Thymus (tissue), 11 donors: ENCODE results near the gene GNG7. TPM values are rescaled to one million over a fixed set of nuclear protein-coding genes. Genes with fewer than 3 reads are reported as not detected.

ENCODE experiments used
- DNase-seq, 9 donors: peaks; one replicate each; pipeline ENCODE4 v3.0.0-alpha.2; 2013; ENCODE audit warnings: low spot score in 9 of 9, low read depth in 6 of 9, missing footprints in 1 of 9
- H3K27ac ChIP-seq, 2 donors: one replicate each; pipeline ENCODE4 v1.5.1; 2013; ENCODE audit warnings: control low read depth in 1 of 2, low read depth in 1 of 2, low read length in 1 of 2, mild to moderate bottlenecking in 1 of 2, moderate library complexity in 1 of 2
- H3K27me3 ChIP-seq, 2 donors: one replicate each; pipeline ENCODE4 v1.5.1; 2013; ENCODE audit warnings: low read length in 1 of 2; ENCODE audit not compliant: control insufficient read depth in 2 of 2, insufficient read depth in 1 of 2
- H3K36me3 ChIP-seq, 2 donors: one replicate each; pipeline ENCODE4 v1.5.1; 2013; ENCODE audit warnings: low read length in 1 of 2, mild to moderate bottlenecking in 1 of 2, moderate library complexity in 1 of 2; ENCODE audit not compliant: control insufficient read depth in 2 of 2, insufficient read depth in 2 of 2
- H3K4me1 ChIP-seq, 2 donors: one replicate each; pipeline ENCODE4 v1.5.1; 2013; ENCODE audit warnings: low read length in 2 of 2; ENCODE audit not compliant: control insufficient read depth in 2 of 2, insufficient read depth in 2 of 2
- H3K4me3 ChIP-seq, 2 donors: one replicate each; pipeline ENCODE4 v1.5.1; 2013; ENCODE audit warnings: low read length in 2 of 2, control low read depth in 1 of 2, mild to moderate bottlenecking in 1 of 2
- H3K9me3 ChIP-seq, 2 donors: one replicate each; pipeline ENCODE4 v1.5.1; 2013; ENCODE audit warnings: low read length in 1 of 2, mild to moderate bottlenecking in 1 of 2; ENCODE audit not compliant: control insufficient read depth in 2 of 2, insufficient read depth in 1 of 2
- WGBS: extraction: QIAGEN DNeasy Blood & Tissue Kit; methylation state at CpG from one replicate; pipeline ENCODE4 v1.1.7; 2013; 5-methylcytosine and 5-hydroxymethylcytosine counted together
- polyA plus RNA-seq: library from polyadenylated mRNA; stranded (reverse); fragments of 200-250 nt; gene quantifications from one replicate; pipeline ENCODE4 v1.2.3, GENCODE V29; 2013
- total RNA-seq: library from RNA; stranded (reverse); fragments of 120-200 nt; gene quantifications from one replicate; pipeline ENCODE4 v1.2.4, GENCODE V29; 2013
- donor health status: healthy.

Gene GNG7
- total and polyA plus RNA-seq, 2 donors, result 0.71 to 4.2 TPM

- DNase-seq, result no peak
- no peak overlapping the region for H3K4me3 ChIP-seq
- peaks cover 4 to 35% of the 10 kb centered on the region in 2 donors for H3K27me3 ChIP-seq
- H3K27ac ChIP-seq, result no peak overlapping the region
- peaks cover 22 to 28% of the 10 kb centered on the region in 2 donors for H3K36me3 ChIP-seq
- H3K9me3 ChIP-seq, result peaks cover 0 to 2% of the 10 kb centered on the region in 2 donors
- H3K4me1 ChIP-seq, result peaks cover 0 to 4% of the 10 kb centered on the region in 2 donors
- WGBS, result 96% methylated on average over 26 of the region's 26 CpGs
Measured at GRCh38 chr19:2729943-2730818, 27.7 kb upstream of the GNG7 start.

DNA sequence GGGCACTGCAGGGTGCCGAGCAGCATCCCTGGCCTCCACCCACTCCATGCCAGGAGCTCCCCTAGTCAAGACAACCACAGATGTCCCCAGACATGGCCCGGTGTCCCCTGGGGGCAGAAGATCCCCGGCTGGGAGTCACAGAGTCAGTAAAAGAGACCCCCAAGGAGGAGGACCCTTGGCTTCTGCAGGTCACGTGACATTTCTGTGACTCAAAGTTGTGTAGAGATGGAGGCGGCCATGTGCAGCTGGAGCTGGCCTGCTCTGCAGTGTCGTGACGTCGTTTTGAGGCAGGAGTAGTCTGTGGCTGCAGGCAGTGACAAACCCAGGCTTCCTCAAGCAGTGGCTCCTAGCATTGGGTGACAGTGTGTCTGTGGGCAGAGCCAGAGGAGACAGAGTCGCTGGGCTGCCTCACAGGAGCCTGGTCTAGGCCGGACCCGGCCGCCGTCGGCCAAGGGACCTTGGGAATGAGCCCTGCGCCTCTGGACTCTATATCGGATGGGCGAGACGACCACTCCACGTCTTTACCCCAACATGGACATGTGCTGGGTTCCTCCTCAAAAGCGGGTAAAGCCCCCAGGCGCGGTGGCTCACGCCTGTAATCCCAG is 26.4 kb upstream of the GNG7 start:
- Histone ChIP-seq H3K36me3 (peaks cover 11 to 16% of the 10 kb centered on the region in 2 donors), H3K27me3 (peaks cover 4 to 41% of the 10 kb centered on the region in 2 donors), H3K4me1 (peaks cover 0 to 4% of the 10 kb centered on the region in 2 donors), H3K4me3 (no peak overlapping the region), H3K9me3 (peaks cover 0 to 2% of the 10 kb centered on the region in 2 donors), H3K27ac (no peak overlapping the region)
- WGBS, result 96% methylated on average over 23 of the region's 23 CpGs
- DNase-seq, result no peak

DNA sequence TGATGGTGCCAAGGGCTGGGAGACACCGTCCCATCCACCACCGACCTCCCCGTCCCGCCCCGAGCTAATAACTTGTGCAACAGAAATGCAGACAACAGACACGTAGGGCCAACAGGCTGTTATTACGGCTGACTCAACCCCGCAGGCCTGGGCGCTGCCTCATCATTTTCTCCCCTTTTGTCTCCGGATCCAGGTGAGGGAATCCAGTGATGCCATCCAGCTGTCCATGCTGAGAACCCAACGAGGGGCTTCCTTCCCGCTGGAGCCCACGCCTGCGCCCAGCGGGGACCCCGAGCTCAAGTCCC is 25.1 kb upstream of the GNG7 start:
- DNase-seq, result no peak
- H3K9me3 ChIP-seq, result peaks cover 0 to 2% of the 10 kb centered on the region in 2 donors
- H3K36me3 ChIP-seq, result peaks cover 8 to 9% of the 10 kb centered on the region in 2 donors
- H3K27me3 ChIP-seq, result peaks cover 8 to 54% of the 10 kb centered on the region in 2 donors
- H3K27ac ChIP-seq, result no peak overlapping the region
- H3K4me3 ChIP-seq, result no peak overlapping the region
- WGBS, result 85% methylated on average over 16 of the region's 16 CpGs
- peaks cover 0 to 4% of the 10 kb centered on the region in 2 donors for H3K4me1 ChIP-seq

DNA sequence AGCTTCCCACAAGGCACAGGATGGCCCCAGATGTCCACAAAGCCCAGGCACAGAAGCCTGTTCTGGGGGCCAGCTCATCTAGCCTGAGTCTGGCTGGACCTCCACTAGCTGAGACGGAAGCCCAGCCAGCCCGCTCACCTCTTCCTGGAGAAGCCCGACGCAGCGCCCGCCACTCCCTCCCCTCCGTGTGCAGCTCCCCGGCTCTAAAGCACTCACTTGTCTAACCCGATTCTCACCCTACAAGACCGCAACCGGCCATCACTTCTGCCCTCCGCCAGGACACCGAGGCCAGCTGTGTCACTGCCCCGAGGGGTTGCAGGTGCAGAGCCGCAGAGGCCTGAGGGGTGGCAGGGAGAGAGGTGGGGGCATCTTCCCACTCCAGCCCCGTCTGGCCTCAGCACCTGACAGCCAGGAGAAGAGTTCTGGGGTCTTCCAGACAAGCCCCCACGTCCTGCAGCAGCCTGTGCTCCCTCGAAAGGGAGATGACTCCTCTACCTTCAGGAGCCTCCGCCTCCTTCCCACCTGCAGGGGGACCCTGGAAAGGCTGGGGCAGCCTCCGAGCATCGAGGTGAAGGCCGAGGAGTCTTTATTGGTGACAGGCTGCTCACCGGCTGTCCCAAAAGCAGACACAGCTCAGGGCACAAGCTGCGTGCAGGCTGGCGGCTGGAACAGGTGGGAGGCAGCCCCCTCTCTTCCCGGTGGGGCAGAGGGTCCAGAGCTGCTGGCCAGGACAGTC is 24.6 kb upstream of the GNG7 start:
- Histone ChIP-seq H3K9me3 (peaks cover 0 to 2% of the 10 kb centered on the region in 2 donors), H3K27me3 (peaks cover 14 to 59% of the 10 kb centered on the region in 2 donors), H3K27ac (no peak overlapping the region), H3K4me3 (no peak overlapping the region), H3K4me1 (peaks cover 0 to 4% of the 10 kb centered on the region in 2 donors), H3K36me3 (peaks cover 4% of the 10 kb centered on the region in 2 donors)
- WGBS, result 22% methylated on average over 26 of the region's 26 CpGs
- no peak for DNase-seq

GRCh38 chr19:2726160-2726855 is 23.8 kb upstream of the GNG7 start:
- no peak for DNase-seq
- Histone ChIP-seq H3K27me3 (peaks cover 21 to 67% of the 10 kb centered on the region in 2 donors), H3K4me3 (no peak overlapping the region), H3K9me3 (peaks cover 0 to 2% of the 10 kb centered on the region in 2 donors), H3K27ac (no peak overlapping the region), H3K36me3 (no peaks in the 10 kb centered on the region), H3K4me1 (peaks cover 0 to 4% of the 10 kb centered on the region in 2 donors)
- WGBS, result 69% methylated on average over 15 of the region's 15 CpGs

DNA sequence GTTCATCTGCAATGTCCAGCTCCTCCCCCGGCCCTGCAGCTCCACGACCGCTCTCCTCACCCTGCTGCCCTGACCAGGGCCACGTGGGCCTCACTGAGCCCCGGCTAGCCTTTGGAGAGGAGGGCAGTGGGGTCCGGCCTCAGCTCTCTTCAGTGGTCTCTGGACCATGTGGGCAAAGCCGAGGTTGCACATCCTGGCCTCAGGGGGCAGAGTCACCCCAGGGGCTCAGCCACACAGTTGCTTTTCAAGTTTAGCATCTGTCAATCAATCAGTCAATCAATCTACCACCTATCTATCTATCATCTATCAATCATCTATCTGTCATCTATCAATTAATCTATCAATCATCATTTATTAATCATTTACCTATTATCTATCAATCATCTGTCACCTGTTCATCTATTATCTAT is 21.7 kb upstream of the GNG7 start:
- H3K4me1 ChIP-seq, result peaks cover 0 to 10% of the 10 kb centered on the region in 2 donors
- 86% methylated on average over 7 of the region's 7 CpGs for WGBS
- no peak overlapping the region for H3K4me3 ChIP-seq
- no peaks in the 10 kb centered on the region for H3K36me3 ChIP-seq
- no peak for DNase-seq
- peaks cover 41 to 84% of the 10 kb centered on the region in 2 donors for H3K27me3 ChIP-seq
- H3K9me3 ChIP-seq, result no peaks in the 10 kb centered on the region
- H3K27ac ChIP-seq, result no peak overlapping the region

DNA sequence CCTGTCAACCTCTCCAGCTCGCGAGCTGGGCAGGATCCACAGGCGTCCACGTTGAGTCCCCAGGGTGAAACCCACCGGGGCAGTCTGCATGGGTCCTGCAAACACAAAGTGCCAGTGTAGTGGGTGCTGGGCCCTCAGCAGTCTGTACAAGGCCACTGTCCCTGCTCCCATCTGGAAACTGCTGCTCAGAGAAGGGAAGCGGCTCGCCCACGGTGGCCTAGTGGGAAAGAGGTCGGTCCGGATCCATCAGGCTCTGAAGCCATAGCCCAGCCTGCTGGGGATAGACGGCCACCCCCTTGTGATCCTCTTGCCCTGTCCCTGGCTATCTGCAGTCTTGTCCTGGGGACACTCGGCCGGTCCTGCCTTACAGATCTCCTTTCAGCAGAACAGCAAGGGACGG is 21.3 kb upstream of the GNG7 start:
- Histone ChIP-seq H3K4me1 (peaks cover 0 to 10% of the 10 kb centered on the region in 2 donors), H3K4me3 (no peak overlapping the region), H3K36me3 (no peaks in the 10 kb centered on the region), H3K9me3 (no peaks in the 10 kb centered on the region), H3K27me3 (peaks cover 44 to 87% of the 10 kb centered on the region in 2 donors), H3K27ac (no peak overlapping the region)
- 93% methylated on average over 14 of the region's 14 CpGs for WGBS
- no peak for DNase-seq

DNA sequence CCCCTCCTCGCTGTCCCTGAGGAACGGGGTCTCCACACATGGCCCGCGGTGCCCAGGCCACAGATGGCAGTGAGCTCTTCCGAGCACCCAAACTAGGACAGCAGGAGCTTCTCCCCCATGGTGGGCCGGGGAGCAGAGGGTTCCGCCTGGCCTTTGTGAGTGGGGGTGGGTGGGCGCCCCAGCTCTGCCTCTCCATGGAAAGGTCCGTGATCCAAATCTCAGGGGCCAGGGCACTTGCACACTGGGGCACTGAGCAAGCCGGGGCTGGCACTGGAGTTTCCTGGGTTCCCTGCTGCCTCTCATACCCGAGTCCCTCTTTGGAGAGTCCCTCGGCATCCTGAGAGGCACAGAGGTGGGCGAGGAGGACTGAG is 20.8 kb upstream of the GNG7 start:
- Histone ChIP-seq H3K27ac (no peak overlapping the region), H3K4me1 (peaks cover 0 to 10% of the 10 kb centered on the region in 2 donors), H3K4me3 (no peak overlapping the region), H3K36me3 (no peaks in the 10 kb centered on the region), H3K9me3 (no peaks in the 10 kb centered on the region), H3K27me3 (peaks cover 44 to 87% of the 10 kb centered on the region in 2 donors)
- no peak for DNase-seq
- 93% methylated on average over 13 of the region's 13 CpGs for WGBS
